Measurements from ENCODE around the gene UBL4A. TPM values are rescaled to one million over a fixed set of nuclear protein-coding genes. Genes with fewer than 3 reads are reported as not detected.

The UBL4A gene
- total and polyA plus RNA-seq, 2 of the 13 experiments (the other 11 are each of a cell fraction or from before 2014, with no cell fraction given) = 16.8 to 25.5 TPM

DNA sequence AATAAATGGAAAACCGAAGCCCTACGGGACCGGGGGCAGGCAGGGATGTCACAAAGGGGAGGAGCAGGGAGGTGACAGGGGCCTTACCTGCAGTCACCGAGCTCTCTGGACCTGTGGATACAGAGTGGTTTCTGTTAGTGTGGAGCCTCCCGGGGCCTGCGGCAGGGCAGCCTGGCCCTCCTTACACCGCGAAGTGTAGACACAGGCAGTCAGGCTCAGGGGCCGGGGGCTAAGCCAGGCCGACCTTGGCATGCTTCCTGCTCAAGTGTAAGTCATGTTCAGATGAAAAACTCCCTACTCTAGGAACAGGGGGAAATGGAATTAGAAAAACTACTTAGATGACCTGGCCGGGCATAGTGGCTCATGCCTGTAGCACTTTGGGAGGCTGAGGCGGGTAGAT lies 25.3 kb upstream of the UBL4A start:
- ChIA-PET CTCF (ENCODE audit: low intra/inter-chr PET ratio, low total read pairs) (no interaction called here), POLR2A (no interaction called here)
- ATAC-seq (no peak), FAIRE-seq (no peak), DNase-seq (ENCODE audit: low spot score) (no peak)
- intact Hi-C loops (cut with micrococcal nuclease; ENCODE audit: unreplicated experiment) (no loop called here), in situ Hi-C loops (cut with HindIII; ENCODE audit: extremely low pct_ligation_motif_present, low pct_unique_long_range_greater_than_20kb) (no loop called here)
- no TSS peak for BruUV-seq (replicated peaks)
- 91% methylated on average over 9 of the region's 12 CpGs for WGBS (ENCODE audit: low lambda C conversion rate)
- H3K4me3 ChIP-seq (replicated peaks in 1 of 3; ENCODE audit: insufficient read depth in 1 of 3, low read depth in 2 of 3, low read length in 3 of 3) = no peak overlapping the region
- H3K9me3 ChIP-seq (ENCODE audit: low read length) = no peaks in the 10 kb centered on the region
- H3K27me3 ChIP-seq (ENCODE audit: control insufficient read depth in 1 of 2, insufficient read depth in 2 of 2, low read length in 2 of 2) = no peaks in the 10 kb centered on the region
- H3K27ac ChIP-seq (ENCODE audit: extremely low read length, insufficient read depth, low read length) = no peak overlapping the region
- no peaks in the 10 kb centered on the region for H3K79me2 ChIP-seq (ENCODE audit: insufficient read depth, low read length)
- H3K4me1 ChIP-seq (ENCODE audit: insufficient read depth, low read length) = peaks cover 14% of the 10 kb centered on the region; the same call in 1 of the 2 replicates
- no peaks in the 10 kb centered on the region for H4K20me1 ChIP-seq (ENCODE audit: insufficient read depth, low read length)
- no peak overlapping the region for H3K9ac ChIP-seq (ENCODE audit: insufficient read depth, low read depth, low read length)
- no peak overlapping the region for H2AFZ ChIP-seq (ENCODE audit: low read length)
- no peak overlapping the region for H3K4me2 ChIP-seq (ENCODE audit: low read depth, low read length)
- H3K36me3 ChIP-seq (replicated peaks in 1 of 2; ENCODE audit: control insufficient read depth in 1 of 2, insufficient read depth in 2 of 2, low read length in 2 of 2) = no peaks in the 10 kb centered on the region
- TF ChIP-seq ZNF563 (CRISPR knock-in tag; IDR thresholded peaks at IDR 0.05) (no peak), SAFB2 (CRISPR knock-in tag; IDR thresholded peaks at IDR 0.05; ENCODE audit: borderline replicate concordance, low read depth) (no peak), ZBTB40 (IDR thresholded peaks at IDR 0.05) (no peak), ZBTB40 (CRISPR knock-in tag; IDR thresholded peaks at IDR 0.05) (no peak), ZNF569 (CRISPR knock-in tag; IDR thresholded peaks at IDR 0.05; ENCODE audit: borderline replicate concordance) (no peak)
- TF ChIP-seq, protein P1, sequence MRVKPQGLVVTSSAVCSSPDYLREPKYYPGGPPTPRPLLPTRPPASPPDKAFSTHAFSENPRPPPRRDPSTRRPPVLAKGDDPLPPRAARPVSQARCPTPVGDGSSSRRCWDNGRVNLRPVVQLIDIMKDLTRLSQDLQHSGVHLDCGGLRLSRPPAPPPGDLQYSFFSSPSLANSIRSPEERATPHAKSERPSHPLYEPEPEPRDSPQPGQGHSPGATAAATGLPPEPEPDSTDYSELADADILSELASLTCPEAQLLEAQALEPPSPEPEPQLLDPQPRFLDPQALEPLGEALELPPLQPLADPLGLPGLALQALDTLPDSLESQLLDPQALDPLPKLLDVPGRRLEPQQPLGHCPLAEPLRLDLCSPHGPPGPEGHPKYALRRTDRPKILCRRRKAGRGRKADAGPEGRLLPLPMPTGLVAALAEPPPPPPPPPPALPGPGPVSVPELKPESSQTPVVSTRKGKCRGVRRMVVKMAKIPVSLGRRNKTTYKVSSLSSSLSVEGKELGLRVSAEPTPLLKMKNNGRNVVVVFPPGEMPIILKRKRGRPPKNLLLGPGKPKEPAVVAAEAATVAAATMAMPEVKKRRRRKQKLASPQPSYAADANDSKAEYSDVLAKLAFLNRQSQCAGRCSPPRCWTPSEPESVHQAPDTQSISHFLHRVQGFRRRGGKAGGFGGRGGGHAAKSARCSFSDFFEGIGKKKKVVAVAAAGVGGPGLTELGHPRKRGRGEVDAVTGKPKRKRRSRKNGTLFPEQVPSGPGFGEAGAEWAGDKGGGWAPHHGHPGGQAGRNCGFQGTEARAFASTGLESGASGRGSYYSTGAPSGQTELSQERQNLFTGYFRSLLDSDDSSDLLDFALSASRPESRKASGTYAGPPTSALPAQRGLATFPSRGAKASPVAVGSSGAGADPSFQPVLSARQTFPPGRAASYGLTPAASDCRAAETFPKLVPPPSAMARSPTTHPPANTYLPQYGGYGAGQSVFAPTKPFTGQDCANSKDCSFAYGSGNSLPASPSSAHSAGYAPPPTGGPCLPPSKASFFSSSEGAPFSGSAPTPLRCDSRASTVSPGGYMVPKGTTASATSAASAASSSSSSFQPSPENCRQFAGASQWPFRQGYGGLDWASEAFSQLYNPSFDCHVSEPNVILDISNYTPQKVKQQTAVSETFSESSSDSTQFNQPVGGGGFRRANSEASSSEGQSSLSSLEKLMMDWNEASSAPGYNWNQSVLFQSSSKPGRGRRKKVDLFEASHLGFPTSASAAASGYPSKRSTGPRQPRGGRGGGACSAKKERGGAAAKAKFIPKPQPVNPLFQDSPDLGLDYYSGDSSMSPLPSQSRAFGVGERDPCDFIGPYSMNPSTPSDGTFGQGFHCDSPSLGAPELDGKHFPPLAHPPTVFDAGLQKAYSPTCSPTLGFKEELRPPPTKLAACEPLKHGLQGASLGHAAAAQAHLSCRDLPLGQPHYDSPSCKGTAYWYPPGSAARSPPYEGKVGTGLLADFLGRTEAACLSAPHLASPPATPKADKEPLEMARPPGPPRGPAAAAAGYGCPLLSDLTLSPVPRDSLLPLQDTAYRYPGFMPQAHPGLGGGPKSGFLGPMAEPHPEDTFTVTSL (CRISPR knock-in tag; IDR thresholded peaks at IDR 0.05; ENCODE audit: borderline replicate concordance) = no peak
- TF ChIP-seq, protein P2, sequence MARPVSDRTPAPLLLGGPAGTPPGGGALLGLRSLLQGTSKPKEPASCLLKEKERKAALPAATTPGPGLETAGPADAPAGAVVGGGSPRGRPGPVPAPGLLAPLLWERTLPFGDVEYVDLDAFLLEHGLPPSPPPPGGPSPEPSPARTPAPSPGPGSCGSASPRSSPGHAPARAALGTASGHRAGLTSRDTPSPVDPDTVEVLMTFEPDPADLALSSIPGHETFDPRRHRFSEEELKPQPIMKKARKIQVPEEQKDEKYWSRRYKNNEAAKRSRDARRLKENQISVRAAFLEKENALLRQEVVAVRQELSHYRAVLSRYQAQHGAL (CRISPR knock-in tag; IDR thresholded peaks at IDR 0.05; ENCODE audit: not compliant biosample characterization) = no peak
